ENCODE data around the gene SH3TC2.
"Not testable (repeated sequence)": the region's sequence is repeated elsewhere in the genome, so short reads cannot be mapped to it uniquely, and the experiment has no call there.

SH3TC2 gene

GRCh38 chr5:149063017-149063687, at the start of gene SH3TC2:
Gene SH3TC2, minus strand, starts transcription at chr5:149063062. Its CDS starts 40 bp downstream, at chr5:149063022.
- no peak for DNase-seq (ENCODE audit: low read depth)

GRCh38 chr5:149110406-149110805, 47.5 kb upstream of the SH3TC2 start:
- DNase-seq (ENCODE audit: low read depth), result no peak

GRCh38 chr5:149108651-149109280, 45.9 kb upstream of the SH3TC2 start:
- DNase-seq (ENCODE audit: low read depth), result no peak

- no peak for DNase-seq (ENCODE audit: low read depth)
Observed at GRCh38 chr5:149100331-149100730, 37.5 kb upstream of the SH3TC2 start.

- no peak for DNase-seq (ENCODE audit: low read depth)
Observed at GRCh38 chr5:149099920-149100319, 37.1 kb upstream of the SH3TC2 start.

GRCh38 chr5:149094996-149095395, 32.1 kb upstream of the SH3TC2 start:
- no peak for DNase-seq (ENCODE audit: low read depth)

- no peak for DNase-seq (ENCODE audit: low read depth)
Observed at GRCh38 chr5:149093625-149094024, 30.8 kb upstream of the SH3TC2 start.

GRCh38 chr5:149089796-149090195, 26.9 kb upstream of the SH3TC2 start:
- no peak for DNase-seq (ENCODE audit: low read depth)

GRCh38 chr5:149088686-149089085, 25.8 kb upstream of the SH3TC2 start:
- DNase-seq (ENCODE audit: low read depth), result no peak

- no peak for DNase-seq (ENCODE audit: low read depth)
Observed at GRCh38 chr5:149083846-149084245, 21.0 kb upstream of the SH3TC2 start.

- no peak for DNase-seq (ENCODE audit: low read depth)
Observed at GRCh38 chr5:149082271-149082670, 19.4 kb upstream of the SH3TC2 start.

- no peak for DNase-seq (ENCODE audit: low read depth)
Observed at GRCh38 chr5:149080294-149080693, 17.4 kb upstream of the SH3TC2 start.

GRCh38 chr5:149079883-149080282, 17.0 kb upstream of the SH3TC2 start:
- no peak for DNase-seq (ENCODE audit: low read depth)

- DNase-seq (ENCODE audit: low read depth), result not testable (repeated sequence)
Observed at GRCh38 chr5:149074071-149074470, 11.2 kb upstream of the SH3TC2 start.

- DNase-seq (ENCODE audit: low read depth), result no peak
Observed at GRCh38 chr5:149073213-149073612, 10.4 kb upstream of the SH3TC2 start.

GRCh38 chr5:149072791-149073190, 9.9 kb upstream of the SH3TC2 start:
- no peak for DNase-seq (ENCODE audit: low read depth)

GRCh38 chr5:149072376-149072775, 9.5 kb upstream of the SH3TC2 start:
- no peak for DNase-seq (ENCODE audit: low read depth)

- DNase-seq (ENCODE audit: low read depth), result no peak
Observed at GRCh38 chr5:149071756-149072155, 8.9 kb upstream of the SH3TC2 start.

- no peak for DNase-seq (ENCODE audit: low read depth)
Observed at GRCh38 chr5:149071216-149071615, 8.4 kb upstream of the SH3TC2 start.

GRCh38 chr5:149069711-149070110, 6.8 kb upstream of the SH3TC2 start:
- DNase-seq (ENCODE audit: low read depth), result no peak

- no peak for DNase-seq (ENCODE audit: low read depth)
Observed at GRCh38 chr5:149063896-149064478, 1.1 kb upstream of the SH3TC2 start.

GRCh38 chr5:149062371-149063016, 368 bp downstream of the SH3TC2 start:
- DNase-seq (ENCODE audit: low read depth), result peak; percentile 77

- no peak for DNase-seq (ENCODE audit: low read depth)
Observed at GRCh38 chr5:149061341-149061740, 1.5 kb downstream of the SH3TC2 start.
